ENCODE results near the gene CENPH. TPM values are rescaled to one million over a fixed set of nuclear protein-coding genes. Genes with fewer than 3 reads are reported as not detected.

Gene CENPH
- total and polyA plus RNA-seq, 12 donors: 0.69 to 9.8 (median 2.6) TPM; not detected in 1

GRCh38 chr5:69148981-69149675, 40.3 kb upstream of the CENPH start:
- H3K36me3 ChIP-seq (replicated peaks in 1 of 2): no peaks in the 10 kb centered on the region
- DNase-seq: no peak
- TF ChIP-seq POLR2A (IDR thresholded peaks at IDR 0.05): no peak
- TF ChIP-seq CTCF (IDR thresholded peaks at IDR 0.05): no peak
- H3K4me3 ChIP-seq: no peak overlapping the region
- H3K27me3 ChIP-seq: no peaks in the 10 kb centered on the region
- 92 to 100% (median 99%) methylated on average over 1 to 2 of the region's 2 CpGs for WGBS, 4 donors
- H3K4me1 ChIP-seq (replicated peaks in 1 of 2): no peaks in the 10 kb centered on the region
- no peak overlapping the region for H3K27ac ChIP-seq
- no peaks in the 10 kb centered on the region for H3K9me3 ChIP-seq (replicated peaks in 1 of 3)
- intact Hi-C loops (cut with DNase I): no loop called here

- H3K27me3 ChIP-seq: no peaks in the 10 kb centered on the region
- no peaks in the 10 kb centered on the region for H3K9me3 ChIP-seq (replicated peaks in 1 of 3)
- WGBS, 4 donors: 91 to 96% (median 93%) methylated on average over 3 to 5 of the region's 5 CpGs
- no peak for DNase-seq
- intact Hi-C loops (cut with DNase I): no loop called here
- no peak overlapping the region for H3K27ac ChIP-seq
- no peak overlapping the region for H3K4me3 ChIP-seq
- no peak for TF ChIP-seq POLR2A (IDR thresholded peaks at IDR 0.05)
- TF ChIP-seq CTCF (IDR thresholded peaks at IDR 0.05): no peak
- no peaks in the 10 kb centered on the region for H3K4me1 ChIP-seq (replicated peaks in 1 of 2)
- H3K36me3 ChIP-seq (replicated peaks in 1 of 2): no peaks in the 10 kb centered on the region
Measured at GRCh38 chr5:69149676-69150010, 39.7 kb upstream of the CENPH start.

- Histone ChIP-seq H3K9me3 (replicated peaks in 1 of 3) (no peaks in the 10 kb centered on the region), H3K36me3 (replicated peaks in 1 of 2) (no peaks in the 10 kb centered on the region), H3K4me3 (no peak overlapping the region), H3K27ac (no peak overlapping the region), H3K27me3 (no peaks in the 10 kb centered on the region), H3K4me1 (replicated peaks in 1 of 2) (no peaks in the 10 kb centered on the region)
- TF ChIP-seq POLR2A (IDR thresholded peaks at IDR 0.05) (no peak), CTCF (IDR thresholded peaks at IDR 0.05) (no peak)
- WGBS, 4 donors: 69 to 83% (median 78%) methylated on average over 3 of the region's 3 CpGs
- intact Hi-C loops (cut with DNase I): no loop called here
- DNase-seq: no peak
Measured at GRCh38 chr5:69152731-69153130, 36.7 kb upstream of the CENPH start.

- TF ChIP-seq CTCF (IDR thresholded peaks at IDR 0.05): no peak
- TF ChIP-seq POLR2A (IDR thresholded peaks at IDR 0.05): no peak
- Histone ChIP-seq H3K9me3 (replicated peaks in 1 of 3) (no peaks in the 10 kb centered on the region), H3K4me3 (no peak overlapping the region), H3K27me3 (no peaks in the 10 kb centered on the region), H3K4me1 (replicated peaks in 1 of 2) (no peaks in the 10 kb centered on the region), H3K27ac (no peak overlapping the region), H3K36me3 (replicated peaks in 1 of 2) (no peaks in the 10 kb centered on the region)
- WGBS, 4 donors: 94 to 98% (median 96%) methylated on average over 11 of the region's 11 CpGs
- intact Hi-C loops (cut with DNase I): no loop called here
- DNase-seq: no peak
Measured at GRCh38 chr5:69156456-69156855, 32.9 kb upstream of the CENPH start.
